GM18519 (cell line): ENCODE results near the gene TGFBR3L.
"Not testable (repeated sequence)": the region's sequence is repeated elsewhere in the genome, so short reads cannot be mapped to it uniquely, and the experiment has no call there.

Experiments used
- ATAC-seq: cut with Tn5 transposase; IDR thresholded peaks from one replicate; pipeline ENCODE4 v1.9.1; 2021; ENCODE audit warnings: mild to moderate bottlenecking, moderate library complexity; ENCODE audit not compliant: unreplicated experiment, low FRiP score

TGFBR3L gene

GRCh38 chr19:7947939-7948338 lies 33.3 kb downstream of the TGFBR3L start:
- no peak for ATAC-seq

GRCh38 chr19:7953060-7953459 lies 38.4 kb downstream of the TGFBR3L start:
- no peak for ATAC-seq

GRCh38 chr19:7953576-7953975 lies 38.9 kb downstream of the TGFBR3L start:
- ATAC-seq: no peak

GRCh38 chr19:7955696-7956095 lies 41.1 kb downstream of the TGFBR3L start:
- no peak for ATAC-seq

- ATAC-seq: no peak
Measured at GRCh38 chr19:7959211-7959610, 44.6 kb downstream of the TGFBR3L start.

- not testable (repeated sequence) for ATAC-seq
Measured at GRCh38 chr19:7961082-7961481, 46.5 kb downstream of the TGFBR3L start.

GRCh38 chr19:7961920-7962626 lies 47.4 kb downstream of the TGFBR3L start:
- no peak for ATAC-seq

GRCh38 chr19:7962644-7963268 lies 48.1 kb downstream of the TGFBR3L start:
- ATAC-seq: no peak

GRCh38 chr19:7963566-7963965 lies 48.9 kb downstream of the TGFBR3L start:
- no peak for ATAC-seq

- ATAC-seq: no peak
Measured at GRCh38 chr19:7965259-7965841, 50.7 kb downstream of the TGFBR3L start.

GRCh38 chr19:7965921-7966665 lies 51.5 kb downstream of the TGFBR3L start:
- no peak for ATAC-seq

- no peak for ATAC-seq
Measured at GRCh38 chr19:7968008-7968795, 53.6 kb downstream of the TGFBR3L start.
